Osteocyte (in vitro differentiated cells): Measurements from ENCODE around the gene PRDM15. TPM values are rescaled to one million over a fixed set of nuclear protein-coding genes. Genes with fewer than 3 reads are reported as not detected.

Source experiments
- DNase-seq: peaks from one replicate; pipeline ENCODE4 v3.0.0; 2021; ENCODE audit warnings: mixed read lengths; ENCODE audit not compliant: unreplicated experiment; ENCODE audit errors: extremely low spot score
- H3K27ac Mint-ChIP-seq: one replicate; pipeline ENCODE4 v1.8.0; 2021; ENCODE audit warnings: mild to moderate bottlenecking, mixed read lengths; ENCODE audit not compliant: unreplicated experiment
- H3K27me3 Mint-ChIP-seq: one replicate; pipeline ENCODE4 v1.8.0; 2021; ENCODE audit warnings: mixed read lengths; ENCODE audit not compliant: unreplicated experiment
- H3K36me3 Mint-ChIP-seq: one replicate; pipeline ENCODE4 v1.8.0; 2021; ENCODE audit warnings: mixed read lengths; ENCODE audit not compliant: unreplicated experiment
- H3K4me1 Mint-ChIP-seq: one replicate; pipeline ENCODE4 v1.8.0; 2021; ENCODE audit warnings: mixed read lengths; ENCODE audit not compliant: unreplicated experiment
- H3K4me3 Mint-ChIP-seq: one replicate; pipeline ENCODE4 v1.8.0; 2021; ENCODE audit warnings: mild to moderate bottlenecking, moderate library complexity, mixed read lengths; ENCODE audit not compliant: unreplicated experiment
- H3K9me3 Mint-ChIP-seq: one replicate; pipeline ENCODE4 v1.8.0; 2021; ENCODE audit warnings: mixed read lengths; ENCODE audit not compliant: unreplicated experiment
- total RNA-seq: library from RNA; stranded (reverse); gene quantifications from 2 replicates; pipeline ENCODE4 v1.2.1, GENCODE V29; 2021
- TF ChIP-seq, protein P1 (sequence below): fragments of 200-600 bp; sonication (generic); IDR thresholded peaks from 2 replicates; pipeline ENCODE4 v1.5.0; 2021; ENCODE audit warnings: antibody characterized with exemption, mild to moderate bottlenecking, moderate library complexity

Gene PRDM15
- total RNA-seq, 1 donor from 2014 or later: 11.4 TPM

DNA sequence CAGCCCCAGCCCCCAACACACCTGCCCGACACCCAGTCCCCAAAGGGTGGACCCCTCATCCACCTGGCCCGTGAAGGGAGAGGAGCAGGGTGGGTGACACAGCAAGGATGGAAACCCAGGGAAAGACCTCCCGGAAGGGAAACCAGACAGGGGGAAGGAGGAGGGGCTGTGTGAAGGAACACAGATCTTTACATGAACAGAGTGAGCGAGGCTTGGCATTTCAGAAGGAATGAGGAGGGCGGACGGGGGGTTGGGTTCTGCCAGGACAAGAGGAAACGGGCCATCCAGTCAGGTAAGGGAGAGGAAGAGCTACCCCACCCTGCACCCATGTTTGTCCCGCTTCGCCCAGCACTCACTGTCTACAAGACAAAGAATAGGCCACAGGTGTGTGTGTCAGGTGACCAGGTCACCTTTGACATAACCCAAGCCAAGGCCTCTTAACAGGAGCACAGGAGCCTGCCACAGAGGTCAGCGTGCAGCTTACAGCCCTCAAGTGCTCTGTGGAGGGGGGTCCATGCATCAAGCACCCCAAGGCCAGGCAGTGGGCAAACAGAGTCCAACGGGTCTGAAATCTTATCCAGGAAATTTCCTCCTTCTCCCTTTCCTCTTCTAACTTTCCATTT, 18.0 kb upstream of the PRDM15 start:
- TF ChIP-seq, protein P1, sequence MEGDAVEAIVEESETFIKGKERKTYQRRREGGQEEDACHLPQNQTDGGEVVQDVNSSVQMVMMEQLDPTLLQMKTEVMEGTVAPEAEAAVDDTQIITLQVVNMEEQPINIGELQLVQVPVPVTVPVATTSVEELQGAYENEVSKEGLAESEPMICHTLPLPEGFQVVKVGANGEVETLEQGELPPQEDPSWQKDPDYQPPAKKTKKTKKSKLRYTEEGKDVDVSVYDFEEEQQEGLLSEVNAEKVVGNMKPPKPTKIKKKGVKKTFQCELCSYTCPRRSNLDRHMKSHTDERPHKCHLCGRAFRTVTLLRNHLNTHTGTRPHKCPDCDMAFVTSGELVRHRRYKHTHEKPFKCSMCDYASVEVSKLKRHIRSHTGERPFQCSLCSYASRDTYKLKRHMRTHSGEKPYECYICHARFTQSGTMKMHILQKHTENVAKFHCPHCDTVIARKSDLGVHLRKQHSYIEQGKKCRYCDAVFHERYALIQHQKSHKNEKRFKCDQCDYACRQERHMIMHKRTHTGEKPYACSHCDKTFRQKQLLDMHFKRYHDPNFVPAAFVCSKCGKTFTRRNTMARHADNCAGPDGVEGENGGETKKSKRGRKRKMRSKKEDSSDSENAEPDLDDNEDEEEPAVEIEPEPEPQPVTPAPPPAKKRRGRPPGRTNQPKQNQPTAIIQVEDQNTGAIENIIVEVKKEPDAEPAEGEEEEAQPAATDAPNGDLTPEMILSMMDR: no peak
- Mint-ChIP-seq H3K27ac (peak overlapping the region; percentile 38), H3K36me3 (peaks cover 10% of the 10 kb centered on the region), H3K4me3 (no peak overlapping the region), H3K4me1 (peaks cover 41% of the 10 kb centered on the region), H3K27me3 (no peaks in the 10 kb centered on the region), H3K9me3 (no peaks in the 10 kb centered on the region)
- no peak for DNase-seq

DNA sequence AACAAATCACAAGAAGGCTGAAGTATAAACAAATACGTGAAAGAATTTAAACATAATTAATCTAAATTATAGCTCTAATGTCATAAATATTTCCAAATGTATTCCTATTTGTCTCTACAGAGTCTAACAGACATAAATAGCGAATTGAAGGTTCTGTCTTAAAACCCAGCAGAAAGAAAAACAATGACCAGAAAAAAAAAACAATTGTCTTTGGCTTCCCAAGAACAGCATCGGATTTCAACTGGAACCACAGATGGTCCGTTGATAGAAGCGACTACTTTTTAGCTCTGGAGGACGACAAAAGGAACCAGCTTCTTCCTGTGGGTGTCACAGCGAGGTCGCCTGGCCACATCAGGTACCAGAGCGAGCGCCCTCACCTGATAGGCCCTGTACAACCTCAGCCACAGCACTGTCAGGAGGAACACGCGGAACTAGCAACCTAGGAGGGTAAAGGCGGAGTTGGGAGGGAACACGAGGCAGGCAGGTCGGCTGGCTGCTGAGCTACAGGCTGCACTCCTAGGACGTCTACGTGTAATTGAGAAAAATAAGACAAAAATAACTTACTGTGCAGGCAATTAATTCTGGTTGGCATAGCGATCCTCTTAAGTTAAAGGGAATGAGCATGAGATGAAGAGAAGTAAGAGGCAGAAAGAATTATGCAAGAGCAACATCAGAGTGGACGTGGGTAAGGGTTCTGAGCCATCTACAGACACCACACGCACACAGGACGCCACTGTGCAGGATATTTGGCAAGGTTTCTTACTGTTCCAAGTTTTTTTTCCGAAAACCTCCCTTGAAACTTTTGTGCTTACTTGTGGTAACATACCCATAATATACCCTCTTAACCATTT, 16.7 kb upstream of the PRDM15 start:
- Mint-ChIP-seq H3K27me3 (no peaks in the 10 kb centered on the region), H3K4me3 (peak overlapping the region; percentile 29), H3K36me3 (peaks cover 2% of the 10 kb centered on the region), H3K4me1 (peaks cover 43% of the 10 kb centered on the region), H3K9me3 (no peaks in the 10 kb centered on the region), H3K27ac (peak overlapping the region; percentile 83)
- TF ChIP-seq, protein P1: no peak
- no peak for DNase-seq

DNA sequence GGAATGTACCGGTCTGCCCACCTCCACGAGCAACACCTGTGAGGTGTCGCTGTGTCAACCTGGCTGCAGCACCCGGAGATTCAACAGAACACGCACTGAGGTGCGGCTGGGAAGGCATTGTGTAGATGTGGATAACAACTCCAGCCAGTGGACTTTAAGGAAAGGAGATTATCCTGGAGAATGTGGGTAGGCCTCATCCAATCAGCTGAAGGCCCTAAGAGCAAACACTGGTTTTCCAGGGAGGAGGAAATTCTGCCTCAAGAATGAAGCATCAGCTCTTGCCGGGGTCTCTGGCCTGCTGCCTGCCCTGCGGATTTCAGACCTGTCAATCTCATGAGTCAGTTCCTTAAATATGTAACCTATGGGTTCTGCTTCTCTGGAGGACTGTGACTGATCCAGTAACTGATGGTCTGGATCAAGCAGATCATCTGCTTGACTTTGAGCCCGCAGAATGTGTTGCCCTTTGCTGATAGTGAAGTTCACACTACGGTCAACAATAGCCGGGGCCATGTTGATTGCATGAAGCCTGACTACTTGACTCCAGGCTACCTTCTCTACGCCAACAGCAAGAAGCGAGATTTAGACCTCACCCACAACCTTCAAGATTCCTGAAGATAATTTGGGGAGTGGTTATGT, 15.9 kb upstream of the PRDM15 start:
- H3K4me1 Mint-ChIP-seq: peaks cover 43% of the 10 kb centered on the region

DNA sequence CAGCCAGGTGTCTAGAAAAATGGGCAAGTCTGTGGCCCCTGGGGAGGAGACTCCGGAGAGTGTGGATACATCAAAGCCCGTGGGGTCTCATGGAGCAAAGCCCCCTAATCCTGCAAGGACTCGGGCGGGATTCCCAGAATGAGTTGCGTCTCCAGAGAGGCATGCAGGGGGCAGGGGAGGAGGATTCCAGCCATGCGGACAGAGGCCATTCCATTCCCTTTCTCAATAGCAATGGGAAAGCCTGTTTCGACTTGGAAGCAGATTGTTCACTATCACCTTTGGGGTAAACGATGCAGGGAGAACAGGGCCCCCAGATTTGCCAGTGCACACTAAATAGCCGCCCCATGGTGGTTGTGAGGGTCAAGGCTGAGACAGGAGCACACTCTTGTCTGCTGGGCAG, 15.4 kb upstream of the PRDM15 start:
- H3K9me3 Mint-ChIP-seq: no peaks in the 10 kb centered on the region
- DNase-seq: no peak
- H3K4me3 Mint-ChIP-seq: no peak overlapping the region
- H3K36me3 Mint-ChIP-seq: no peaks in the 10 kb centered on the region
- H3K27ac Mint-ChIP-seq: peak overlapping the region; percentile 83
- peaks cover 43% of the 10 kb centered on the region for H3K4me1 Mint-ChIP-seq
- H3K27me3 Mint-ChIP-seq: no peaks in the 10 kb centered on the region
- TF ChIP-seq, protein P1: no peak

More for the DNA sequence above, 15.9 kb upstream of the PRDM15 start:
- Mint-ChIP-seq H3K9me3 (no peaks in the 10 kb centered on the region), H3K27me3 (no peaks in the 10 kb centered on the region), H3K27ac (peak overlapping the region; percentile 83), H3K4me3 (peak overlapping the region; percentile 29), H3K36me3 (no peaks in the 10 kb centered on the region)
- DNase-seq: no peak
- TF ChIP-seq, protein P1: no peak

DNA sequence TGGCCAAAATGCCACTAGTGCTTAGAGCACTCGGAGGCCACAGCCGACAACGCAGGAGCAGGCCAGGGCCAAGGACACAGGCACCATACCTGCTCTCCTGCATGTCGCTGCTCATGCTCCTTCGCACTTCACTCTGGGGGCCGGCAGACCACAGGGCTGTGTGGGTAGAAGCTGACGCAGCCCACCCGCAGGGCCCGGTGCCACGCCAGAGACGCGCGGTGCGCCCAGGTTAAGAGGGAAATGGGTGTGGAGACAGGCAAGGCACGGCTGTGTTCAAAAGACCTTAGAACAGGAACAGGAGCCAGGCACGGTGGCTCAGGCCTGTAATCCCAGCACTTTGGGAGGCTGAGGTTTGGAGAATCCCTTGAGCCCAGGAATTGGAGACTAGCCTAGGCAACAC, 13.6 kb upstream of the PRDM15 start:
- Mint-ChIP-seq H3K9me3 (no peaks in the 10 kb centered on the region), H3K27ac (no peak overlapping the region), H3K27me3 (no peaks in the 10 kb centered on the region), H3K4me3 (no peak overlapping the region), H3K36me3 (peaks cover 3% of the 10 kb centered on the region), H3K4me1 (peaks cover 50% of the 10 kb centered on the region)
- TF ChIP-seq, protein P1: no peak
- DNase-seq: no peak
